ENCODE results near the gene TRMT44.
"Not testable (repeated sequence)": the region's sequence is repeated elsewhere in the genome, so short reads cannot be mapped to it uniquely, and the experiment has no call there.

Gene TRMT44

DNA sequence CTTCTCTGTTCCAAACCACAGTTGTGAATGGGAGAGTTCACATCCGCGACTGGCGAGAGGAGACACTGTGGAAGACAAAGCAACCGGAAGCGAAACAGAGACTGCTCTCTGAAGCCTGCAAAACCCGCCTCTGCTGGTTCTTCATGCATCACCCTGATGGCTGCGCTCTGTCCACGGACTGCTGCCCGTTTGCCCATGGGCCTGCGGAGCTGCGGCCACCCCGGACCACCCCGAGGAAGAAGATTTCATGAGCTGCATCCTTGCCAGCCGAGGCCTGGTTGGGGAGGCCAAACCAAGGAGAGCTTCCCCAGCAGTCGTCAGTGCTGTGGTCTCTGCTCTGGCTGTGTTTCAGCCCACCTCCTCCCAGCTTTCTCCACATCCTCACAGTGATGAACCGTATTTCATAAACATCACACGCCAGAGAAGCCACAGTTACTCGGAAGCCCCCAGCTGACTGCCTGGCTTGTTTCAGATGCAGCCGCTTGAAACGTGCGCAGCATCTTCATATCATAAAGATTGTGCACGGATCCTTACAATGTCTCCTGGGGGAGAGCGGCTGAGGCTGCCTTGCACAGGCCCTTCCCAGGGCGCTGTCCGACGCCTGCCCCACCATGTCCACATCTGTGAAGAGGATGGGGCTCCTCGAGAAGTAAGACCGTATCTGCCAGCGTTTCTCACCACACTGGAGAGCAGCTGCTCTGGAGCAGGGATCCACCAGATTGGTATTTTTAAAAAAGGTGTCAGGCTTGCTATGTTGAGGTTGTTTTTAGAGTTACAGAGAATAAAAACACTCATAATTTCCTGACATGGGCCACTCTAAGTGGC is 35.4 kb downstream of the TRMT44 start:
- Mint-ChIP-seq H3K27ac (no peak overlapping the region), H3K27me3 (no peaks in the 10 kb centered on the region), H3K4me1 (ENCODE audit: low read depth) (no peaks in the 10 kb centered on the region), H3K9me3 (no peaks in the 10 kb centered on the region), H3K4me3 (no peak overlapping the region), H3K36me3 (ENCODE audit: low read depth) (peaks cover 72% of the 10 kb centered on the region)
- no peak for DNase-seq

- DNase-seq, result no peak
- Mint-ChIP-seq H3K9me3 (no peaks in the 10 kb centered on the region), H3K4me3 (no peak overlapping the region), H3K36me3 (ENCODE audit: low read depth) (peaks cover 65% of the 10 kb centered on the region), H3K4me1 (ENCODE audit: low read depth) (no peaks in the 10 kb centered on the region), H3K27me3 (no peaks in the 10 kb centered on the region), H3K27ac (no peak overlapping the region)
Observed at GRCh38 chr4:8477095-8477635, 36.6 kb downstream of the TRMT44 start.

DNA sequence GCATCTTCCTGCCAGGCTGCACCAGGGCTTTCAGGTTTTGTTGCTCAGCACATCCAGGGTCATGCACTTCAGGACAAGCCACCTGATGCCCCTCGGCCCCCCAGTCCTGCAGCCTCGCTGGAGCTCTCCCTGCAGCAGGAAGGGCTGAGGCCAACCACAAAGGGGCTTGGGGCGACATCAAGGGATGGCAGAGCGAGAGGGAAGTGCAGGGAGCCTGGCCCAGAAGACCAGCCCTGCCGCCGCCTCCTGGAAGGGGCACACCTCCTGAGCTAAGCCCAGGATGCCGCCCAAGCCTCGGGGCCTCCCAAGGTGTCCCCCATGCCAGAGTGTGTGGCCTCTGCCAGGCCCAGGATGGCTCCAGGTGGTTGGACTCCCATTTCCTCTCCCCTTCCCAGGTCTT is 37.1 kb downstream of the TRMT44 start:
- Mint-ChIP-seq H3K36me3 (ENCODE audit: low read depth) (peaks cover 62% of the 10 kb centered on the region), H3K27ac (no peak overlapping the region)

GRCh38 chr4:8478371-8478770 is 37.8 kb downstream of the TRMT44 start:
- no peak overlapping the region for H3K4me3 Mint-ChIP-seq
- no peak overlapping the region for H3K27ac Mint-ChIP-seq
- H3K36me3 Mint-ChIP-seq (ENCODE audit: low read depth), result peaks cover 55% of the 10 kb centered on the region
- no peak for DNase-seq
- H3K4me1 Mint-ChIP-seq (ENCODE audit: low read depth), result no peaks in the 10 kb centered on the region
- no peaks in the 10 kb centered on the region for H3K27me3 Mint-ChIP-seq
- H3K9me3 Mint-ChIP-seq, result no peaks in the 10 kb centered on the region

More for the DNA sequence above, 37.1 kb downstream of the TRMT44 start:
- DNase-seq, result no peak
- Mint-ChIP-seq H3K27me3 (no peaks in the 10 kb centered on the region), H3K4me3 (no peak overlapping the region), H3K9me3 (no peaks in the 10 kb centered on the region), H3K4me1 (ENCODE audit: low read depth) (no peaks in the 10 kb centered on the region)

DNA sequence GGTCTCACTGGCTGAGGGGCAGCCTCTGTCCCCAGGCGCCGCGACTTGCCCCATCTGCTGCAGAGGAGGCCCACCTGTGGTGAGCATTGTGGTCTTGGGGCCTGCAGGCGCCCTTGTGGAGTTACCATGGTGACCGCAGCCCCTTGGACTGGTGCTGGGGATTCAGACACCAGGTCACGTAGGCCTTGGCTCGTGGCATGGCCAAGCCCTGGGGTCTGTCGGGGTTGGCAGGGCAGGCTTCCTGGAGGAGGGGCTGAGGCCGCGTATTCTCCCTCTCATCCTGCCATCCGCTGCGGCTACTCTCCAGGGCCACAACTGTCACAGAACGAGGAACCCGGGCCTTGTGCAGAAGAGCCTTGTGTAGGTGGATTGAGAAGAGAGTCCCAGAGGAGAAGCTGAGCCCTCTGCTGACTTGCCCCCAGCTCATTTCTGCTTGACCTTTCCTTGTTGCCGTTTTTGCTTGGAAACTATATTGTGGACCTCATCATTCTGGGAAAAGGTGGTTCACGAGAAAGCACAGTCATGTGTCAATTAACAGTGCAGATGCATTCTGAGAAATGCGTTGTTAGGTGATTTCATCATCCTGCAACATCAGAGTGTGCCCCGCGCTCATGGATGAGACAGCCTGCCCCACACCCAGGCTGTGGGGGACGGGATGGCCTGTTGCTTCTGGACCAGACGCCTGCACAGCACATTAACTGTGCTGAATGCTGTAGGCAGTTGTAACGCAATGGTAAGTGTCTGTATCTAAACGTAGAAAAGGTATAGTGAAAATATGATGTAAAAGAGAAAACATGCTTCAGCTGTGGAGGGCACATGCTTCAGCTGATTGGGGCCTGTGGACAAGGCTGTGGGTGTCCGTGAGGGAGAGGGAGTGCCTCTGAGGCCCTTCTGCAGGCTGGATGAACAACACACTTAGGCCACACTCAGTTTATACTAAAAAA is 38.5 kb downstream of the TRMT44 start:
- Mint-ChIP-seq H3K9me3 (no peaks in the 10 kb centered on the region), H3K4me1 (ENCODE audit: low read depth) (no peaks in the 10 kb centered on the region), H3K27ac (no peak overlapping the region), H3K27me3 (no peaks in the 10 kb centered on the region), H3K4me3 (no peak overlapping the region), H3K36me3 (ENCODE audit: low read depth) (peaks cover 51% of the 10 kb centered on the region)
- no peak for DNase-seq

GRCh38 chr4:8480221-8480620 is 39.6 kb downstream of the TRMT44 start:
- Mint-ChIP-seq H3K36me3 (ENCODE audit: low read depth) (peaks cover 45% of the 10 kb centered on the region), H3K27ac (no peak overlapping the region), H3K9me3 (no peaks in the 10 kb centered on the region), H3K27me3 (no peaks in the 10 kb centered on the region), H3K4me3 (no peak overlapping the region), H3K4me1 (ENCODE audit: low read depth) (no peaks in the 10 kb centered on the region)
- DNase-seq, result no peak

DNA sequence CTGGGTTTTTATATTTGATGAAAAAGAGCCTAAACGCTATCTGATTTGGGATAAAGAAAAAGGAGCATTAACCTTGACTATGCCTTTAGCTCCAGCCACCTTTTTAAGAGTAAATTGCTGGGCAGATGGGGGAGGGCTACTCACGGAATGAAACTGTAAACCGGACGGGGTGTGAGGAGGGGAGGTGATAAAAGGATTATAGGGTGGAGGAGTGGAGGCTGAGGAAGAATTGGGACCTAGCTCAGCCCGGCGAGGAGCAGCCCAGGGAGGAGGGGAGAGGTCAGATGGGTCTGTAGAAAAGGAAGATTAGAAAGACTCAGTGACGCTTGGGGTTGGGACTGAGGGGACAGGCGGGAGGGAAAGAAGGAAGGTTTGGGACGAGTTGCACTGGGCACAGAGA is 46.1 kb downstream of the TRMT44 start:
- H3K36me3 Mint-ChIP-seq (ENCODE audit: low read depth); DNase-seq; H3K9me3 Mint-ChIP-seq; H3K4me1 Mint-ChIP-seq (ENCODE audit: low read depth); H3K27ac Mint-ChIP-seq; H3K4me3 Mint-ChIP-seq; H3K27me3 Mint-ChIP-seq: not testable (repeated sequence)

DNA sequence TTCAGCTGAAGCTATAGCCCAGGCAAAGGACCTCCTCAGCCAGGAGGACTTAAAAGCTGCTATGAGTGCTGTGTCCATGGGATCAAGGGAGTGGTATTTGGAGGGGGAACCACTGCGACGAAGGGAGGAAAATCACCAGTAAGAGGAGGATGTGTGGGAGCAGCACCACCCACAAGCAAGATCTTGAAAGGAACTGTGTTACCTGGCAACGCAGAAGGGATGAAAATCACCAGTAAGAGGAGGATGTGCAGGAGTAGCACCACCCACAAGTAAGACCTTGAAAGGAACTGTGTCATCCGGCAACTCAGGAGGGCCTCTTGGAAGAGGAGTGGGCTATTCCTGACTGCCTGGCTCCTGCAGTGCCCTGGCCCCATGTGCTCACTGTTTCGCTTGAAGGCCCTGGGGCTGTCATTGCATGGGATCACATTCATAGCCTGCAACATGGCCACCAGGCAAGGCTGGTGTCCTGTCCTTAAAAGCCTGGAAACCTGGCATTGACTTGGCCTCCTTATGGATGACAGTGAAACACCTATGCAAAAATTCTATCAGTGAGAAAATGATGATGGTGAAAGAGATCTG is 48.3 kb downstream of the TRMT44 start:
- no peaks in the 10 kb centered on the region for H3K9me3 Mint-ChIP-seq
- H3K36me3 Mint-ChIP-seq (ENCODE audit: low read depth), result peaks cover 10% of the 10 kb centered on the region
- no peak overlapping the region for H3K4me3 Mint-ChIP-seq
- DNase-seq, result no peak
- no peaks in the 10 kb centered on the region for H3K27me3 Mint-ChIP-seq
- H3K27ac Mint-ChIP-seq, result no peak overlapping the region
- no peaks in the 10 kb centered on the region for H3K4me1 Mint-ChIP-seq (ENCODE audit: low read depth)

DNA sequence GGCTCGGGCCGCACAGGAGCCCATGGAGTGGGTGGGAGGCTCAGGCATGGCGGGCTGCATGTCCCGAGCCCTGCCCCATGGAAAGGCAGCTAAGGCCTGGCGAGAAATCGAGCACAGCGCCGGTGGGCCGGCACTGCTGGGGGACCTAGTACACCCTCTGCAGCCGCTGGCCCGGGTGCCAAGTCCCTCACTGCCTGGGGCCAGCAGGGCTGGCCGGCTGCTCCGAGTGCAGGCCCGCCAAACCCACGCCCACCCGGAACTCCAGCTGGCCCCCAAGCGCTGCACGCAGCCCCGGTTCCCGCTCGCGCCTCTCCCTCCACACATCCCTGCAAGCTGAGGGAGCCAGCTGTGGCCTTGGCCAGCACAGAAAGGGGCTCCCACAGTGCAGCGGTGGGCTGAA is 50.9 kb downstream of the TRMT44 start:
- not testable (repeated sequence) for DNase-seq; H3K9me3 Mint-ChIP-seq; H3K27ac Mint-ChIP-seq; H3K27me3 Mint-ChIP-seq; H3K4me1 Mint-ChIP-seq (ENCODE audit: low read depth); H3K4me3 Mint-ChIP-seq
- peaks cover 13% of the 10 kb centered on the region for H3K36me3 Mint-ChIP-seq (ENCODE audit: low read depth)

DNA sequence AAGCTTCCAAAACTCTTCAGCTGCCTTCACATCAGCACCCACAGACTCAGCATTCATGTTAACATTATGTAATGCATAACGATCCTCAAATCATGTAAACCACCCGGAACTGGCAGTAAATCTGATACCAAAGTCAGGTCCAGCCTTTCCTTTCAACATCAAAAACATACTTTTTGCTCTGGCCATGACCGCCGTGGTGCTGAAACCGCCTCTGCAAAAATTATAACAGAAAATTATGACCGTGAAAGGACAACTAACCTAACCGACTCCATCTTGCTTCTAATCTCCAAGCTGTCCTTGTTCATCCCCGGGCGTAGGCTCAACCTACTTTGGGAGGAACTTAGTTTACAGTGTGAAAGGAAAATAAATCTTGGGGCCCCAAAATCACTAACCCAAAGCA is 51.6 kb downstream of the TRMT44 start:
- H3K9me3 Mint-ChIP-seq, result peaks cover 4% of the 10 kb centered on the region
- H3K27me3 Mint-ChIP-seq, result no peaks in the 10 kb centered on the region
- DNase-seq, result no peak
- no peaks in the 10 kb centered on the region for H3K4me1 Mint-ChIP-seq (ENCODE audit: low read depth)
- H3K27ac Mint-ChIP-seq, result no peak overlapping the region
- peaks cover 13% of the 10 kb centered on the region for H3K36me3 Mint-ChIP-seq (ENCODE audit: low read depth)
- no peak overlapping the region for H3K4me3 Mint-ChIP-seq

DNA sequence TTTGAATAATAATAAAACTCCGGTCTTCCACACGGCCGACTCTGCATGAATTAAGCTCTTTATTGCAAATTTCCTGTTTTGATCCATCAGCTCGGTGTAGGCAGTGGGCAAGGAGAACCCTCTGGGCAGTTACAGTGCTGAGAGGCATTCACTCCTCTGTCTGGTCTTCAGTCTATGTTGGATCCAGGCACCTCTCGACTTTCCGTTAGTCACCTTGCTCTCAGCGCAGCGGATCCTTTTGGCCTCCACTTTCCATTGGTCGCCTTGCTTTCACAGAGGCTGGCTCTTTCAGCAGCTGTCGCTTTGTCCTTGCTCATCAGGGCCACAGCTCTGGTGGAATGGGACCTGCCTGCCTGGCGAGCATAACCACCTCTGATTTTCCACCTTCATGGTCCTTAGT is 52.9 kb downstream of the TRMT44 start:
- no peak overlapping the region for H3K27ac Mint-ChIP-seq

DNA sequence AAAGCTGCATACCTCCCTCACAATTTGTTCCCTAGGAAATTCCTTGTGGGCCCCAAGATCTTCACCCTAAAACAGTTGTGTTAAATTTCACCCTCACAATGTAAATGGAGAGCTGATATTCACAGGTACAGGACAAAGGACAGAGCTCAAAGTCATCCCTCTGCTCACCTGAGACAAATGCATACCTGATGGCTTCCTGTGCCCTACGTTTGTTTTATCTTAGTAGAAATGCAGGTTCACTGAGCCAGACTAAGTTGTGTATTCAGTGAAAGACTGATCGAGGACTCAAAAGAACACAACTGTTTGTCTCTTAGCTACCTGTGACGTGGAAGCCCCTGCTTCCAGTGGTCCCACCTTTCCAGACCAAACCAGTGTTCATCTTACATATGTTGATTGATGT is 53.6 kb downstream of the TRMT44 start:
- Mint-ChIP-seq H3K27ac (no peak overlapping the region), H3K9me3 (peaks cover 4% of the 10 kb centered on the region), H3K27me3 (no peaks in the 10 kb centered on the region), H3K4me1 (ENCODE audit: low read depth) (no peaks in the 10 kb centered on the region), H3K36me3 (ENCODE audit: low read depth) (peaks cover 10% of the 10 kb centered on the region), H3K4me3 (no peak overlapping the region)
- DNase-seq, result no peak

More for the DNA sequence above, 52.9 kb downstream of the TRMT44 start:
- Mint-ChIP-seq H3K27me3 (no peaks in the 10 kb centered on the region), H3K9me3 (peaks cover 4% of the 10 kb centered on the region), H3K36me3 (ENCODE audit: low read depth) (peaks cover 13% of the 10 kb centered on the region), H3K4me3 (no peak overlapping the region), H3K4me1 (ENCODE audit: low read depth) (no peaks in the 10 kb centered on the region)
- DNase-seq, result no peak

- DNase-seq, result no peak
- H3K27me3 Mint-ChIP-seq, result no peaks in the 10 kb centered on the region
- H3K9me3 Mint-ChIP-seq, result peaks cover 4% of the 10 kb centered on the region
- no peak overlapping the region for H3K4me3 Mint-ChIP-seq
- H3K36me3 Mint-ChIP-seq (ENCODE audit: low read depth), result peaks cover 7% of the 10 kb centered on the region
- no peak overlapping the region for H3K27ac Mint-ChIP-seq
- H3K4me1 Mint-ChIP-seq (ENCODE audit: low read depth), result no peaks in the 10 kb centered on the region
Observed at GRCh38 chr4:8494983-8495548, 54.5 kb downstream of the TRMT44 start.

DNA sequence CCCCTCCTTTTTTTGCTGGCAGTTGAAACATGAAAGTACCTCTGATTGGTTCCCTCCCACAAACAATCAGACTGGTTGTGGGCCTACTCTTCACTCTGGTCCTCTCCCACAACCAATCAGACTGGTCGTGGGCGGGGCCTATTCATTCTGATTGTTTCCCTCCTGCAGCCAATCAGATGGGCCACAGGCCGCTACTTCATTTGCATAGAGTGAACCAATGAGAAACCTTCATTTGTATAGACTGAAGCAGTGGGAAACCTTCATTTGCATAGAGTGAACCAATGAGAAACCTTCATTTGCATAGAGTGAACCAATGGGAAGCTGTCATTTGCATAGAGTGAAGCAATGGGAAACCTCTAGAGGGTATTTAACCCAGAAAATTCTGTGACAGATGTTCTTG is 55.2 kb downstream of the TRMT44 start:
- Mint-ChIP-seq H3K27ac (no peak overlapping the region), H3K27me3 (no peaks in the 10 kb centered on the region), H3K4me1 (ENCODE audit: low read depth) (no peaks in the 10 kb centered on the region), H3K9me3 (peaks cover 4% of the 10 kb centered on the region), H3K4me3 (no peak overlapping the region), H3K36me3 (ENCODE audit: low read depth) (peaks cover 3% of the 10 kb centered on the region)
- DNase-seq, result no peak
